SH-SY5Y (cell line): ENCODE results near the gene EPHA10.

Source experiments
- GATA2 ChIP-seq: IDR thresholded peaks from 2 replicates; pipeline ENCODE4 v1.6.1; 2011; ENCODE audit warnings: mild to moderate bottlenecking, low read depth, low read length
- GATA3 ChIP-seq: IDR thresholded peaks from 2 replicates; pipeline ENCODE4 v1.6.1; 2011; ENCODE audit warnings: low read depth, mild to moderate bottlenecking, low read length, moderate library complexity

- no peak for TF ChIP-seq GATA2
- TF ChIP-seq GATA3, result no peak
These were observed 48.7 kb upstream of the EPHA10 start for GRCh38 chr1:37813529-37814145.
